Prostate gland (tissue), 2 donors: ENCODE measurements around the gene GRM8. TPM values are rescaled to one million over a fixed set of nuclear protein-coding genes. Genes with fewer than 3 reads are reported as not detected.

Experiments
- DNase-seq: peaks from one replicate; pipeline ENCODE4 v3.0.0-alpha.2; 2019; ENCODE audit warnings: low spot score
- H3K27ac ChIP-seq, 2 donors: fragments of 200-600 bp; sonication (generic); 2 replicates each; pipeline ENCODE4 v1.5.1; 2017 to 2019
- H3K27me3 ChIP-seq: fragments of 200-600 bp; sonication (generic); replicated peaks from 2 replicates; pipeline ENCODE4 v1.5.1; 2019; ENCODE audit not compliant: insufficient read depth
- H3K36me3 ChIP-seq, 2 donors: fragments of 200-600 bp; sonication (generic); 1 replicate in 1 of 2; 2 replicates in 1 of 2; pipeline versions ENCODE4 v1.5.1 to v1.8.1; 2017 to 2019
- H3K4me1 ChIP-seq: fragments of 200-600 bp; sonication (generic); replicated peaks from 2 replicates; pipeline ENCODE4 v1.5.1; 2019
- H3K4me3 ChIP-seq, 2 donors: fragments of 200-600 bp; sonication (generic); 2 replicates each; pipeline ENCODE4 v1.5.1; 2017 to 2019
- H3K9me3 ChIP-seq: fragments of 200-600 bp; sonication (generic); 2 replicates; pipeline ENCODE4 v1.5.1; 2017
- POLR2A ChIP-seq: fragments of 450-650 bp; IDR thresholded peaks from one replicate; pipeline ENCODE4 v1.6.1; 2016; ENCODE audit warnings: antibody characterized with exemption, mild to moderate bottlenecking
- POLR2AphosphoS5 ChIP-seq: sonication (generic); formaldehyde crosslinking; IDR thresholded peaks from one replicate; pipeline ENCODE4 v1.6.1; 2017; ENCODE audit warnings: antibody characterized with exemption
- WGBS: methylation state at CpG from one replicate; pipeline ENCODE4 v1.1.5; 2018; 5-methylcytosine and 5-hydroxymethylcytosine counted together
- intact Hi-C: fragments of 100-400 bp; cut with DNase I; formaldehyde crosslinking; loops from one replicate; pipeline ENCODE4 v1.14.2; 2022
- total RNA-seq, 2 donors: library from RNA; depleted of rRNA; stranded (reverse); fragments of >200 nt; gene quantifications; one replicate each; pipeline ENCODE4 v1.1.0, GENCODE V29; 2016
- TF ChIP-seq, protein P1 (sequence below), 4 experiments: fragments of 200-600 bp in 2 of 4; fragments of 450-650 bp in 2 of 4; sonication (generic) in 2 of 4; IDR thresholded peaks; 1 replicate in 3 of 4; 2 replicates in 1 of 4; pipeline ENCODE4 v1.5.1; 2016 to 2019; ENCODE audit warnings: antibody characterized with exemption in 4 of 4, mild to moderate bottlenecking in 2 of 4, moderate library complexity in 2 of 4

The GRM8 gene
- total RNA-seq, 2 donors from 2014 or later = 1.3 to 3.7 TPM

DNA sequence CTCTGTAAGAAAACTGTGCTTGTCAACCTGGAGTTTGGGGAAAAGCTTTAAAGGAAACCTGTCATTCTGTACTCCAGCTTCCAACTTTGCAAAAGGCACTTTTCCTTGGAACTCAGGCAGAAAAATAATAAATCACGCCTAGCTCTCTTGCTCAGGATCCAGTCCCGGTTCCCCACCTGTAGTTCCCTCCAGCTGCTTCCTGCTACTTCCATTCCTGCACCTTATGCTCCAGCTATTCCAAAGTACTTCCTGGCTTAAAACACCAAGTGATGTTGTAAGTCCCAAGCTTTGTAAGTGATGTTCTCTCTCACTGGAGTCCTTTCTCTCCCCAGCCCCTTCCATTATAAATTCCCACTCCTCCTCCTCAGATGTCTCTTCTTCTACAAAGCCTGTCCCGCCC lies 98.6 kb downstream of the GRM8 start:
- intact Hi-C loops = no loop called here
- WGBS = 65% methylated on average over 3 of the region's 3 CpGs
- Histone ChIP-seq H3K9me3 (no peaks in the 10 kb centered on the region), H3K4me1 (no peaks in the 10 kb centered on the region), H3K27me3 (no peaks in the 10 kb centered on the region), H3K27ac (no peak overlapping the region), H3K36me3 (no peaks in the 10 kb centered on the region), H3K4me3 (no peak overlapping the region)
- TF ChIP-seq, protein P1, sequence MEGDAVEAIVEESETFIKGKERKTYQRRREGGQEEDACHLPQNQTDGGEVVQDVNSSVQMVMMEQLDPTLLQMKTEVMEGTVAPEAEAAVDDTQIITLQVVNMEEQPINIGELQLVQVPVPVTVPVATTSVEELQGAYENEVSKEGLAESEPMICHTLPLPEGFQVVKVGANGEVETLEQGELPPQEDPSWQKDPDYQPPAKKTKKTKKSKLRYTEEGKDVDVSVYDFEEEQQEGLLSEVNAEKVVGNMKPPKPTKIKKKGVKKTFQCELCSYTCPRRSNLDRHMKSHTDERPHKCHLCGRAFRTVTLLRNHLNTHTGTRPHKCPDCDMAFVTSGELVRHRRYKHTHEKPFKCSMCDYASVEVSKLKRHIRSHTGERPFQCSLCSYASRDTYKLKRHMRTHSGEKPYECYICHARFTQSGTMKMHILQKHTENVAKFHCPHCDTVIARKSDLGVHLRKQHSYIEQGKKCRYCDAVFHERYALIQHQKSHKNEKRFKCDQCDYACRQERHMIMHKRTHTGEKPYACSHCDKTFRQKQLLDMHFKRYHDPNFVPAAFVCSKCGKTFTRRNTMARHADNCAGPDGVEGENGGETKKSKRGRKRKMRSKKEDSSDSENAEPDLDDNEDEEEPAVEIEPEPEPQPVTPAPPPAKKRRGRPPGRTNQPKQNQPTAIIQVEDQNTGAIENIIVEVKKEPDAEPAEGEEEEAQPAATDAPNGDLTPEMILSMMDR (IDR thresholded peaks at IDR 0.05) = no peak
- no peak for DNase-seq

DNA sequence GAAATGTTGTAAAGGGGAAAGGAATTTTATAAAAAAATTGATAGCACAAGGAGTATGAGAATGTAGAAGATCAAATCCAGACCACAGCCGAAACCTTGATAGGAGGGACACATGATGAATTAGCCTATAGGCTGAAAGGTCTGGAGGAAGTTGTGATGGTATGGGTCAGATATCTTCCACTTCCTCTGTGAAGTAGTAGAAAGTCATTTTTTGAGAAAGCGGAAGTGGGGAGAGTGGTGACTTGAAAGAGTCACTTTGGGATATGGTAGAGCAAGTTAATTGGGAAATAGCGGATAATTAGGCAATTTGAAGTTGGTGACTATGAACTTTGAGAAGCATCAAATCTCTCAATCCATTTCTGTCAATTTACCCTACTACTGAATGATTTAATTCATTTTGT lies 99.4 kb downstream of the GRM8 start:
- DNase-seq = no peak
- 87% methylated on average over 3 of the region's 3 CpGs for WGBS
- Histone ChIP-seq H3K27ac (no peak overlapping the region), H3K4me1 (no peaks in the 10 kb centered on the region), H3K4me3 (no peak overlapping the region), H3K9me3 (no peaks in the 10 kb centered on the region), H3K36me3 (no peaks in the 10 kb centered on the region), H3K27me3 (no peaks in the 10 kb centered on the region)
- TF ChIP-seq POLR2A (no peak), POLR2AphosphoS5 (no peak)
- TF ChIP-seq, protein P1 (IDR thresholded peaks at IDR 0.05) = no peak
- intact Hi-C loops = no loop called here

DNA sequence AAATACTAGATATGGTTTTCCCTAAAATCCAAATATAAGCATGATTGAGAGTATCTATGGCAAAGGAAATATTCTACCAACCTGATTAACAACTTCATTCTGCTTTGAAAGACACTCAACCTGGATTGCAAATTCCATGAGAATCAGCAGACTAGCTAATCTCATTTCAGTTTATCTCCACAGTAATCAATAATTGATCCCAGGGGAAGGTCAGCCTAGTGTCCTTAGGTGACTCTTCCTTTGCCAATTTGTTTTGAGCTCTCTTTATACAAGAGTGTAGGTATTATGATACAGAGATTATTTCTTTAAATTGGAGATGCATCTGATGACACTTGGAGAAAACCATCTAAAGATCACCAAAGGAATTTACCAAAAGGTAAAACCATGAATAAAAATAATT lies 100.3 kb downstream of the GRM8 start:
- H3K9me3 ChIP-seq = no peaks in the 10 kb centered on the region
- H3K27ac ChIP-seq = no peak overlapping the region
- TF ChIP-seq POLR2A (no peak), POLR2AphosphoS5 (no peak)
- TF ChIP-seq, protein P1 (IDR thresholded peaks at IDR 0.05) = no peak
- H3K4me1 ChIP-seq = no peaks in the 10 kb centered on the region
- no peaks in the 10 kb centered on the region for H3K36me3 ChIP-seq
- no peak overlapping the region for H3K4me3 ChIP-seq
- no peak for DNase-seq
- intact Hi-C loops = no loop called here
- H3K27me3 ChIP-seq = no peaks in the 10 kb centered on the region

DNA sequence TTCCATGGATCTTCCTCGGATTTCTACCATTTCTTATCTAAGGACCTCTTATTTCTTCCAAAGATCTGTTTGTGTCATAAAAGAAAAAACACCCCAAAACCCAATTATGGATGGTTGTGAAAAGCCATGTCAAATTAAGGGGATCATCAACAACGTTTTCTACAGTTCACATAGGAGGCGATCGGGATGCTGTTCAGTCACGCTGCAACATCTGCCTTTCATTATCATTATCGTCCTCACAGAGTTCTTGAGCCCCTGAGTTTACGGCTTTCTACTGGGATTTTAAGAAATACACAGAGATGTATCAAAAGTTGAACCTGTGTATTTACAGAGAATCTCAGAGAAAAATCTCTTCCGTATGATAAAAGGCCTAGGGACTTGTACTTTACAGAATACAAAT lies 101.4 kb downstream of the GRM8 start:
- no peak for TF ChIP-seq POLR2AphosphoS5
- no peak overlapping the region for H3K4me3 ChIP-seq
- H3K9me3 ChIP-seq = no peaks in the 10 kb centered on the region
- DNase-seq = no peak
- 55% methylated on average over 8 of the region's 8 CpGs for WGBS
- H3K27me3 ChIP-seq = no peaks in the 10 kb centered on the region
- H3K27ac ChIP-seq = no peak overlapping the region
- intact Hi-C loops = no loop called here
- no peaks in the 10 kb centered on the region for H3K36me3 ChIP-seq
- H3K4me1 ChIP-seq = no peaks in the 10 kb centered on the region

DNA sequence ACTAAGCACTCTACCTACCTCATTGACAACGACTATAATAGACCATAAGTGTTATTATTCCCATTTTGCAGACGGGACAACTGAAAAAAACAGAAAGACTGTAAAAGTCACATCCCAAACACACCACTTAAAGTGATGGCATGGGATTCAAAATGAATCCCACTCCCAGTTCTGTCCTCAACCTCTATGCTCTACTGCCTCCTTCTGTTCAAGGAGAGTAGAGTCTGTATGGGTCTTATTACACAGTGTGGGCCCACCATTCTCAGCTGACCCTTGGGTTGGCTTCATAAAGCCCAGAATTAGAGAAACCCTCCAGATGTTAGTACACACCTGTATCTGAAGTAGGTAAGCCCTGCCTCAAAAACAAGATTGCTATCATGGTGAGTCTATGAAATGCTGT lies 102.2 kb downstream of the GRM8 start:
- H3K4me1 ChIP-seq = no peaks in the 10 kb centered on the region
- DNase-seq = no peak
- H3K36me3 ChIP-seq = no peaks in the 10 kb centered on the region
- TF ChIP-seq POLR2A (no peak), POLR2AphosphoS5 (no peak)
- TF ChIP-seq, protein P1 (IDR thresholded peaks at IDR 0.05) = no peak
- WGBS = 61% methylated on average over 2 of the region's 2 CpGs
- no peak overlapping the region for H3K27ac ChIP-seq
- H3K27me3 ChIP-seq = no peaks in the 10 kb centered on the region
- intact Hi-C loops = no loop called here
- H3K9me3 ChIP-seq = no peaks in the 10 kb centered on the region
- H3K4me3 ChIP-seq = no peak overlapping the region
